Neuronal stem cell (in vitro differentiated cells): ENCODE data around the gene ENOX1.

Source experiments
- DNase-seq: peaks from one replicate; pipeline ENCODE4 v3.0.0-alpha.2; 2013; ENCODE audit warnings: low spot score
- H2AFZ ChIP-seq: one replicate; pipeline ENCODE4 v1.6.1; 2013; ENCODE audit warnings: mild to moderate bottlenecking, low read length, inconsistent platforms
- H2AK5ac ChIP-seq: 2 replicates; pipeline ENCODE4 v1.6.1; 2013; ENCODE audit warnings: low read depth, mild to moderate bottlenecking, inconsistent platforms, low read length, moderate library complexity, mixed read lengths
- H2BK120ac ChIP-seq: 2 replicates; pipeline ENCODE4 v1.6.1; 2013; ENCODE audit warnings: low read depth, mild to moderate bottlenecking, inconsistent platforms, low read length, moderate library complexity, mixed read lengths
- H2BK12ac ChIP-seq: one replicate; pipeline ENCODE4 v1.6.1; 2013; ENCODE audit warnings: low read length, inconsistent platforms
- H2BK15ac ChIP-seq: 2 replicates; pipeline ENCODE4 v1.6.1; 2013; ENCODE audit warnings: mild to moderate bottlenecking, low read length, inconsistent platforms, mixed read lengths
- H2BK5ac ChIP-seq: one replicate; pipeline ENCODE4 v1.6.1; 2013; ENCODE audit warnings: inconsistent platforms, mild to moderate bottlenecking, low read length, moderate library complexity
- H3K14ac ChIP-seq: one replicate; pipeline ENCODE4 v1.6.1; 2013; ENCODE audit warnings: low read length, inconsistent platforms
- H3K18ac ChIP-seq: 2 replicates; pipeline ENCODE4 v1.6.1; 2013; ENCODE audit warnings: low read length, inconsistent platforms
- H3K23ac ChIP-seq: 2 replicates; pipeline ENCODE4 v1.6.1; 2013; ENCODE audit warnings: low read depth, mild to moderate bottlenecking, mixed read lengths, low read length, inconsistent platforms; ENCODE audit not compliant: poor library complexity
- H3K27ac ChIP-seq: replicated peaks from 3 replicates; pipeline ENCODE4 v1.5.1; 2013; ENCODE audit warnings: low read length, inconsistent platforms
- H3K27me3 ChIP-seq, 3 experiments: 2 replicates each; pipeline ENCODE4 v1.6.1; 2013; ENCODE audit warnings: low read length in 3 of 3, mild to moderate bottlenecking in 2 of 3, inconsistent platforms in 1 of 3, low read depth in 1 of 3, mixed read lengths in 1 of 3, moderate library complexity in 1 of 3; ENCODE audit not compliant: control insufficient read depth in 3 of 3, insufficient read depth in 3 of 3
- H3K36me3 ChIP-seq, 2 donors: replicated peaks in 1 of 2; 2 replicates each; pipeline ENCODE4 v1.6.1; 2013; ENCODE audit warnings: low read length in 2 of 2; ENCODE audit not compliant: control insufficient read depth in 2 of 2, insufficient read depth in 2 of 2
- H3K4ac ChIP-seq: 2 replicates; pipeline ENCODE4 v1.6.1; 2013; ENCODE audit warnings: inconsistent platforms, mild to moderate bottlenecking, low read length, moderate library complexity
- H3K4me1 ChIP-seq, 2 donors: 1 replicate in 1 of 2; 2 replicates in 1 of 2; pipeline ENCODE4 v1.6.1; 2013; ENCODE audit warnings: low read length in 2 of 2, low read depth in 1 of 2; ENCODE audit not compliant: control insufficient read depth in 2 of 2, insufficient read depth in 1 of 2
- H3K4me2 ChIP-seq: one replicate; pipeline ENCODE4 v1.6.1; 2013; ENCODE audit warnings: mild to moderate bottlenecking, low read length, inconsistent platforms; ENCODE audit not compliant: insufficient read depth, poor library complexity, severe bottlenecking
- H3K4me3 ChIP-seq, 2 donors: 2 replicates each; pipeline ENCODE4 v1.5.1; 2013; ENCODE audit warnings: low read length in 2 of 2, mild to moderate bottlenecking in 2 of 2, inconsistent platforms in 1 of 2, moderate library complexity in 1 of 2
- H3K79me1 ChIP-seq: one replicate; pipeline ENCODE4 v1.6.1; 2013; ENCODE audit warnings: low read depth, mild to moderate bottlenecking, inconsistent platforms, low read length, moderate library complexity
- H3K9ac ChIP-seq: one replicate; pipeline ENCODE4 v1.6.1; 2013; ENCODE audit warnings: mild to moderate bottlenecking, low read depth, low read length, inconsistent platforms; ENCODE audit not compliant: poor library complexity
- H3K9me3 ChIP-seq, 2 donors: replicated peaks in 1 of 2; 2 replicates each; pipeline versions ENCODE3 to v1.6.1; 2013; ENCODE audit warnings: low read length in 2 of 2, mild to moderate bottlenecking in 2 of 2, inconsistent platforms in 1 of 2, low read depth in 1 of 2, mixed read lengths in 1 of 2, moderate library complexity in 1 of 2; ENCODE audit not compliant: control insufficient read depth in 2 of 2, insufficient read depth in 1 of 2
- H4K8ac ChIP-seq: one replicate; pipeline ENCODE4 v1.6.1; 2013; ENCODE audit warnings: low read depth, mild to moderate bottlenecking, inconsistent platforms, low read length, moderate library complexity
- H4K91ac ChIP-seq: one replicate; pipeline ENCODE4 v1.6.1; 2013; ENCODE audit warnings: low read length, low read depth, mild to moderate bottlenecking, inconsistent platforms; ENCODE audit not compliant: poor library complexity
- WGBS, 2 donors: extraction: QIAGEN DNeasy Blood & Tissue Kit; methylation state at CpG; one replicate each; pipeline ENCODE4 v1.1.7; 2013; ENCODE audit warnings: missing lambda C conversion rate in 2 of 2, mixed read lengths in 1 of 2; ENCODE audit not compliant: insufficient read length in 2 of 2, insufficient replicate concordance in 1 of 2; ENCODE audit errors: extremely low coverage in 2 of 2; 5-methylcytosine and 5-hydroxymethylcytosine counted together

Gene ENOX1

GRCh38 chr13:43239275-43239840 lies 547.4 kb downstream of the ENOX1 start:
- no peaks in the 10 kb centered on the region for H3K36me3 ChIP-seq

GRCh38 chr13:43238341-43239083 lies 548.3 kb downstream of the ENOX1 start:
- H4K8ac ChIP-seq = no peak overlapping the region
- no peak overlapping the region for H3K27ac ChIP-seq
- H2AK5ac ChIP-seq = no peak overlapping the region
- H3K4me1 ChIP-seq = peaks cover 0 to 2% of the 10 kb centered on the region in 2 donors
- H3K4me2 ChIP-seq = no peak overlapping the region
- H2AFZ ChIP-seq = no peak overlapping the region
- no peak overlapping the region for H3K9ac ChIP-seq
- H3K9me3 ChIP-seq = no peaks in the 10 kb centered on the region
- H2BK15ac ChIP-seq = no peak overlapping the region
- no peak overlapping the region for H2BK5ac ChIP-seq
- H3K23ac ChIP-seq = no peak overlapping the region
- no peak overlapping the region for H2BK120ac ChIP-seq
- no peaks in the 10 kb centered on the region for H3K36me3 ChIP-seq
- H3K4ac ChIP-seq = no peak overlapping the region
- no peak overlapping the region for H3K18ac ChIP-seq
- H3K14ac ChIP-seq = no peak overlapping the region
- DNase-seq = no peak
- no CpG with 5 or more reads among the region's 2 CpGs for WGBS, 2 donors
- H2BK12ac ChIP-seq = no peak overlapping the region
- no peak overlapping the region for H4K91ac ChIP-seq
- no peak overlapping the region for H3K4me3 ChIP-seq
- no peaks in the 10 kb centered on the region for H3K27me3 ChIP-seq
- no peaks in the 10 kb centered on the region for H3K79me1 ChIP-seq

More at GRCh38 chr13:43239275-43239840, 547.4 kb downstream of the ENOX1 start:
- DNase-seq = no peak
- H2AFZ ChIP-seq = no peak overlapping the region
- H3K9me3 ChIP-seq = no peaks in the 10 kb centered on the region
- H3K4me3 ChIP-seq = no peak overlapping the region
- no peaks in the 10 kb centered on the region for H3K4me1 ChIP-seq
- H3K9ac ChIP-seq = no peak overlapping the region
- H3K27ac ChIP-seq = no peak overlapping the region
- no peak overlapping the region for H2BK15ac ChIP-seq
- no peaks in the 10 kb centered on the region for H3K27me3 ChIP-seq
- no peak overlapping the region for H3K14ac ChIP-seq
- no peak overlapping the region for H2BK5ac ChIP-seq
- H4K8ac ChIP-seq = no peak overlapping the region
- H2AK5ac ChIP-seq = no peak overlapping the region
- no peak overlapping the region for H4K91ac ChIP-seq
- no peak overlapping the region for H3K4ac ChIP-seq
- no peak overlapping the region for H2BK12ac ChIP-seq
- H3K18ac ChIP-seq = no peak overlapping the region
- H2BK120ac ChIP-seq = no peak overlapping the region
- no peak overlapping the region for H3K23ac ChIP-seq
- H3K4me2 ChIP-seq = no peak overlapping the region
- H3K79me1 ChIP-seq = no peaks in the 10 kb centered on the region

DNA sequence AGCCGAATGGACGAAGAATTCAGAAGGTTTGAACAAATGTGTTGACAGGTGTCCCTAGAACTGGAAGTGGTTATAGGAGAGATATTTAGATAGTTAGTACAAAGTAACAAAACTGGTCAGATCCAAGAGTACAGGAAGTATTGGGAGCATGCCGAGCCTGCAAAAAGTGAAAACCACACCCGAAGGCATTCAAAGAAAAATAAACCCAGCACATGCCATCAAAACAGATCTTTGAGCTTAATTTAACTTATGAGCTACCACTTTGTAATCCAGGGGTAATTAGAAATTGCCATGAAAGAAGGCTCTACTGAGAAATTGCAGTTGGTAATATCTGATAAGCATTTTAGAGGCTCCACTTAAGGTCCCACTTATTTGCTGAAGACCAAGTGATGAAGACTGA lies 549.2 kb downstream of the ENOX1 start:
- H3K9me3 ChIP-seq = no peaks in the 10 kb centered on the region
- no peak for DNase-seq
- H3K36me3 ChIP-seq = no peaks in the 10 kb centered on the region
- H3K27me3 ChIP-seq = no peaks in the 10 kb centered on the region
- H3K18ac ChIP-seq = no peak overlapping the region
- H4K91ac ChIP-seq = no peak overlapping the region
- H2AFZ ChIP-seq = no peak overlapping the region
- no peak overlapping the region for H2BK15ac ChIP-seq
- no peak overlapping the region for H3K23ac ChIP-seq
- H3K79me1 ChIP-seq = no peaks in the 10 kb centered on the region
- H3K4me1 ChIP-seq = peaks cover 0 to 2% of the 10 kb centered on the region in 2 donors
- H2BK120ac ChIP-seq = no peak overlapping the region
- no peak overlapping the region for H3K4me2 ChIP-seq
- H3K27ac ChIP-seq = no peak overlapping the region
- no peak overlapping the region for H4K8ac ChIP-seq
- no peak overlapping the region for H2BK5ac ChIP-seq
- H2BK12ac ChIP-seq = no peak overlapping the region
- no peak overlapping the region for H3K4ac ChIP-seq
- H3K4me3 ChIP-seq = no peak overlapping the region
- no CpG with 5 or more reads among the region's 4 CpGs for WGBS, 2 donors
- no peak overlapping the region for H3K14ac ChIP-seq
- no peak overlapping the region for H2AK5ac ChIP-seq
- no peak overlapping the region for H3K9ac ChIP-seq

- H2BK5ac ChIP-seq = no peak overlapping the region
- H3K4me1 ChIP-seq = peaks cover 0 to 2% of the 10 kb centered on the region in 2 donors
- H3K79me1 ChIP-seq = no peaks in the 10 kb centered on the region
- no peak overlapping the region for H4K8ac ChIP-seq
- H3K27ac ChIP-seq = no peak overlapping the region
- no peak for DNase-seq
- no peak overlapping the region for H3K18ac ChIP-seq
- no peak overlapping the region for H2BK120ac ChIP-seq
- no peak overlapping the region for H2BK12ac ChIP-seq
- H4K91ac ChIP-seq = no peak overlapping the region
- no peaks in the 10 kb centered on the region for H3K9me3 ChIP-seq
- H3K14ac ChIP-seq = no peak overlapping the region
- no peak overlapping the region for H2AFZ ChIP-seq
- H3K27me3 ChIP-seq = no peaks in the 10 kb centered on the region
- WGBS, 2 donors = no CpG with 5 or more reads among the region's 1 CpG
- H3K4ac ChIP-seq = no peak overlapping the region
- H3K9ac ChIP-seq = no peak overlapping the region
- no peaks in the 10 kb centered on the region for H3K36me3 ChIP-seq
- H2BK15ac ChIP-seq = no peak overlapping the region
- no peak overlapping the region for H3K4me2 ChIP-seq
- H2AK5ac ChIP-seq = no peak overlapping the region
- no peak overlapping the region for H3K23ac ChIP-seq
- H3K4me3 ChIP-seq = no peak overlapping the region
Observed at GRCh38 chr13:43235028-43235427, 551.7 kb downstream of the ENOX1 start.
